HG03066 (cell line): ENCODE results near the gene PRRX2.
"Not testable (repeated sequence)": the region's sequence is repeated elsewhere in the genome, so short reads cannot be mapped to it uniquely, and the experiment has no call there.

ENCODE experiments used
- ATAC-seq: cut with Tn5 transposase; IDR thresholded peaks from one replicate; pipeline ENCODE4 v1.9.1; 2021; ENCODE audit warnings: low read depth; ENCODE audit not compliant: unreplicated experiment

Gene PRRX2

DNA sequence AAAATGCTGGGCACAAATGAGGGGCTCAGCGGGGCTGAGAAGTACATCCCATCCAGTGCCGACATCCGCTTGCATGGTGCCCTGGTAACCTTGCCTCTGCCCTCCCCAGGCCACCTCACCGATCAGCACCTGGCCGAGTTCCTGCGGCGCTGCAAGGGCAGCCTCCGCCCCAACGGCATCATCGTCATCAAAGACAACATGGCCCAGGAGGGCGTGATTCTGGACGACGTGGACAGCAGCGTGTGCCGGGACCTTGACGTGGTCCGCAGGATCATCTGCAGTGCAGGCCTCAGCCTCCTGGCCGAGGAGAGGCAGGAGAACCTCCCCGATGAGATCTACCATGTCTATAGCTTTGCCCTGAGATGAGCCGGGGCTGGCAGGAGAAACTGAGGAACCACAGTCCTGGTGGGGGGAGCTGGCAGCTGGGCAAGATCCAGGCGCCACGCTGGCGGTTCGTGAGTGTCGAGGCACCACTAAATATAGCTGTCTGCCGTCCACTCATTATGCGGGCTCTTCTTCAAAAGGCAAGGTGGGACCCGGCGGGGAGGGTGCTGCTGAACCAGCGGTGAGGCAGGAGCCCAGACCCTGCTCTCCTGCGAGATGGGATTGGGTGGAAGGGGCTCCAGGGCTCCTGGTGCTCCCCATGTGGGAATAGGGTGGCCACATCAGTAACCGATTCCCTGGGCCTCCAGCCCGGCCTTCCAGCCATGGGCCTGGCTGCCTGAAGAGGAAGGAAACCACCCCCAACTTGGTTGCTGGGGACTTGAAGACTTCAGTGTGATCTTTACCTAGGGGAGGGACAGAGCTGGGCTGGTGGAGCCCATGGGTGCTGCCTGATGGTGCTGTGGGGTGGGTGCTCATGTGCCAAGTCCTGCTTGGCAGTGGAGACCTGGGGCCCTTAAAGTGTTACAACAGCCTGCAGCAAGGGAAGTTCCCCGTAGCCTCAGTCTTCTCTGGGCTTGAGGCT lies 30.1 kb upstream of the PRRX2 start:
- ATAC-seq = no peak

DNA sequence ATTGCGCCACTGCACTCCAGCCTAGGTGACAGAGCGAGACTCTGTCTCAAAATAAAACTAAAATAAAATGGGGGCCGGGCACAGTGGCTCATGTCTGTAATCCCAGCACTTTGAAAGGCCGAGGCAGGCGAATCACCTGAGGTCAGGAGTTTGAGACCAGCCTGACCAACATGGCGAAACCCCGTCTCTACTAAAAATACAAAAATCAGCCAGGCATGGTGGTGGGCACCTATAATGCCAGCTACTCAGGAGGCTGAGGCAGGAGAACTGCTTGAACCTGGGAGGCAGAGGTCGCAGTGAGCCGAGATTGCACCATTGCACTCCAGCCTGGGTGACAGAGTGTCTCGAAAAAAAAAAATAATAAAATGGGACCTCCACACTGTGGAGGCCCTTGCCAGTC lies 29.1 kb upstream of the PRRX2 start:
- ATAC-seq = not testable (repeated sequence)

DNA sequence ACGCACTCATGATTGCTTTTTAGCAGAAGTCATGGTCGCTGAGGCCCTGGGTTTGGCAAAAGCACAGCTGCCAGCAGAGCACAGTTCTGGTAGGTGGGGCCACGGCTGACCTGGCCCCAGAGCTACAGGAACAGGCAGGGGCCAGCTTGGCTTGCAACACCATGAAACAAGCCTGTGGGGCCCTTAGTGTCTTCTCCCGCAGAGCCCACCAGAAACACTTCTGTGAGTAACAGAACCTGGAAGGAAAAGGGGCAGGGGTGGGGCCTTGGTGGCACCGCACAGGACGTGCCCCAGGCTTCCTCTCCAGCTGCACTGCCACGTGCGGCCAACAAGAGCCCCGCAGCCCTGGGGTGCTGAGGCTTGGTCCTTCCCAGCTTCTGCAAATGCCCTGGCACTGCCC lies 28.3 kb upstream of the PRRX2 start:
- ATAC-seq = no peak

DNA sequence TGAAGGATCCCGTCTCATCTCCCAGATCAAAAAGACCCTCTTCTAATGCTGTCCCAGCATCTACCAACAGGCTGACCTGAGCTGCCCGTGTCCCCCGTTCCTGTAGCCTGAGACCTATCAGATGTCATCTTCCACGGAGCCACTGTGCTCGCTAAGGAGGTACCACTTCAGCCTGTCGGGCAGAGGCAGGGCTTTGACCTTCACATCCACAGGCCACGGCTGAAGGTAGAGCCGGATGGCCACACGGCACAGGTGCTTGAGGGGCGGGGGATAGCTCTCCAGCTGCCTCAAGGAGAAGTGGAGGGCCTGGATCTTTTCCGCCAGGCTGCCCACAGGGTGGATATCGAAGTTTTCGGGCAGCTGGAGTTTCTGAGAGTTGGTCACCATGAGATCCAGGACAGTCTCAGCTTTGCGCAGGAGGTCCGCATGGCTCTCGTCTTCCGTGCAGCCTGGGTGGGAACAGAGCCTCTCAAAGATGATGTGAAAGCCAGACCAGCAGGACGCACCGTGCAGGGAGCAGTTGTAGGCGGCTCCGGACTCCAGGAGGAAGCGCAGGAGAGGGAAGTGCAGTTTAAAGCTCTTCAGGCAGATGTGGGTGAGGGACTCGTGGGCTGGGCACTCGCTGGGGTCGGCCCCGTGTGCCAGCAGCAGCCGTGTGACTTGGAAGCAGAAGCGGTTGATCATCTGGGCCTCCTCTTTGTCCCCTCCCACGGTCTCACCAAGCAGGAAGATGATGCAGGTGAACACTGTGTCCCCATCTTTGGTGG lies 27.6 kb upstream of the PRRX2 start:
- ATAC-seq = no peak

DNA sequence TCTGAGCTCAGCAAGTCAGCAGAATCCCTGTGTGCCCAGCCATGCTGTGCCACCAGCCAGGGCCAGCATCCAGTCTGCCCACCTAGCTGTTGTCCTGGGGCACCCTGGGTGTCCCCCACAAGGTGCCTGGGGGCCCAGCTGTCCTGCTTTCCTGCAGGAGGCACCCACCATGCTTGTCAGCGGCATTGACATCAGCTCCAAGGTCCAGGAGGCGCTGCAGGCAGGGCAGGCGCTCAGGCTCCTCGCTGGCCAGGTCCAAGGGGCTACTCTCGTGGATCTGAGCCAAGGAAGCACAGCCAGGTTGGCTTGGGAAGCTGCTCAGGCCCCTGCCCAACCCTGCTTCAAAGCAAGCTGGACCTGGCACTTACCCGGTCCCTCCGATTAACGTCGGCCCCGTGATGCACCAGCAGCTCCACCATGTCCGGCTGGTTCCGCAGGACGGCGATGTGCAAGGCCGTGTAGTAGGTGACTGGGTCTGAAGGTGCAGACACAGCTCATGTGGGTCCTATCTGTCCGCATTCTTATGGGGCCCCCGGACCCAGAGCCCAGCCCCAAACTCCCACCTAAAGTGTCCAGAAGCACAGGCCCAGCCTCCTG lies 26.3 kb upstream of the PRRX2 start:
- no peak for ATAC-seq

DNA sequence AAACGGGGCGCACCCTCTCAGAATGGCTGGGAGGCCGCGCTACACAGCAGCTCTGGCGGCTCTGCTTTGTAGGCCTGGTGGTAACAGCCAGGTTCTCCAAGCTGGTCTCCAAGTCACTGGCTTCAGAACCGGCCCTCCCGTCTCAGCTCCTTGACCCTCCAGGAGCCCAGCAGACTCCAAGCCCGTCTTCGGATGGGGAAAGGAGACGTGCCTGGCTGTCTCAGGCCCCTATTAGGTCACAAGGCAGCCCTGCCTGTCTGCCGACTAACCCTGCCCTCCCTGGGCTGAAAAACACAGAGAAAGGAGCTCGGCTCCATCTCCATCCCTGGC lies 25.7 kb upstream of the PRRX2 start:
- no peak for ATAC-seq

DNA sequence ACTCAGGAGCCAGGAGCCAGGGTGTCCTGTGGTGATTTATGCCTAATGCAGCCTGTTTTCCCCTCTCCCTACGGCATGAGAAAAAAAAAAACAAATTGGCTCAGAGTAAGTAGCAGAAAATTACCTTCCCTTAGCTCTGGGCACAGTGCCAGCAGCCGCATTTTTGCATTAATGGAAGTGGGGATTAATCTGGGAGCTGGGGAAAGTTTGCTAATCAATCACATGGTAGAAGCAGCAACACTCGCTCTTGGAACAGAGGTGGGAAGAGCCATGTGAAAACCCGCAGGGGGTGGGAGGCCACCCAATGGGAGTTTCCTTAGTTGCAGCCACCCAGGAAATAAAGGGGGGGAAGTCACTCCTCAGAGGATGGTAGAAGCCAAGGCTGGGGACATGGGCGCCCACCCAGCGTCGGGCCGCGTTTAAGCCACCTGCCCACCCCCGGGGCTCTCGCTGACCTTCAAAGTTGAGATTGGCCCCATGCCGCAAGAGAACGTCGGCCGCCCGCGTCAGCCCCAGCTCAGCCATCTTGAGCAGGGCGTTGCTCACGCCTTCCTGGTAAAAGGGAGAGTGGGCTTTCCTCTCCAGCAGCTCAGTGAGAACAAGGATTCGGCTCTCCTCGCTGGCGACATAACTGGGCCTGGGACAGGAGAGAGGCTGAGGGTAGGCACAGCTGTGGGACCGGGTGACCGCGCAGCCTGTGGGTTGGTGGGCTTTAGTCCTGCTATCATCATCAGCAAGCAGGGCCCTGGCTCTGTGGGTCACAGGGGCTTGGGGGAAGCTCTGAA lies 25.2 kb upstream of the PRRX2 start:
- ATAC-seq = no peak

DNA sequence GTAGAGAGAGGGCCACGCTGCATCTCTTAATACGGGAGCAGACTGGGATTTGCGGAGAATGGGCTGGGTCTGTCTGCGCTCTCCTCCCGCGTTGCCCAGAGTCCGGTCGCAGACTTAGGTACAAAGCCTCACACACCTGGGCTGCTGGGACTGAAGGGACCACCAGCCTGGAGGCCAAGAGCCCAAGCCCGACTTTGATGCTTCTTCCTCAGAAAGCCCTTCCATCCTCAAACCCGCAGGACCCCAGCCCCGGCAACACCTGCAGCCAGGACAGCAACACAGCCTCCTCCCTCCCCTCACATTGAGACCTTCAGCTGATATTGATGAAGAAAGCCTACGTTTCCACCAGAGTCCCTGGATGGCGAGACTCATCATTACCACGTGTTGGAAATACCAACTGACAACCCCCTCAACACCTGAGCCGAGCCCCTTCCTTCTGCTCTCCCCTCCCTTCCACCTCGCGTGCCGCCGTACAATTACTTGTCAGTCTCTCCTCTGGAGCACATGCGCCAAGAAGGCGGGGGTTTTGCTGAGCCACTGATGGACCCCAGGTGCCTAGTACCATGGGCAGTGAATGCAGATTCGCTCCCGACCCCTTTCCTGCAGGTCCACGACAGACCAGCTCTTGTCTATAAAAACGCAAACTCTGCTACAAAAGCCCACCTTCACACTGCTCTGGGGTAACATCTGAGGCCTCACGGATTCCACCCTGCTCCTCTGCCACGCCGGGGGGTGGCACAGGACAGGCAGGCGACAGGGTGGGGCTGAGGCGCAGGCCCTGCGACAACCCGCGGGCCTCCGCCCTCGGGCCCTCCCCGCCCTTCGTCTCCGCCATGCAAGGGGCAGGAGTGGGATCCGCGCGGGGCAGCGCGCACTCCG lies 24.3 kb upstream of the PRRX2 start:
- ATAC-seq = no peak

DNA sequence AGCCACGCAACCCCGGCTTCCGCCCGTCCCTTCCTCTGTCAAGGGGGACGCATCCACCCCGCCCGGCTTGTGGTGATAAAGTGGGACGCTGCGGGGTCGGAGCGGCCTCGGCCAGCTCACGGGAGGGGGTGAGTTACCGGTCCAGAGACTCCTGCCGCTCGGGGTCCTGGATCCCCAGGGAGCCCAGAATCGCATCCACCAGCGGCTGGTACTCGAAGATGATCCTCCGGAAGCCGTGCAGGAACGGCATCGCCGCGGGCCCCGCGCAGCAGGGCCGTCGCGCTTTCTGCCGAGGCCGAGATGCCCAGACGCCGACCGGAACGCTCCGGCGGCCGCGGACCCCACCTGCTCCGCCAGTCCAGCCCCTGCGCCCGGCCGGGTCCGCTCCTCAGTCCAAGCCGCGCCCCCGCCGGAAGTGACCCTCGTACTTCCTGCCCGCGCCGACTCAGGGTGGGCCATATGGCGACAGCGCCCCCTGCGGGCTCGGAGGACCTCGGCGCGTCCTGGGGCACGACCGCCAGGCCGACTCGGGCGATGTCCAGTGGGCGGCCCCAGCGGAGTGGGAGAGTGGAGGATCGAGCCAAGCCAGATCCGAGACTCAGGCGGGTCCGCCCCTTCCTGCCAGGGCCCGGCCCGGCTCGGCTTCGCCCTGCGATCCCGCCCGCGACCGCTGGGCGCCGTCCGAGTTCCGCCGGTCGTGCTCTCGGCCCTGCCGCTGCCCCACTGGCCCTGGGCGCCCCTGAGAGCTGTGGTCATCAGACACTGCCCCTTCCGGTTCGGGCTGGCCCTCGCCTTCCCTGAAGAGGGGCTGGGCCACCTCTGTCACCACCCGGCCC lies 23.5 kb upstream of the PRRX2 start, which contains the start of gene ASB6:
Gene ASB6, minus strand, starts transcription at position 402 of the 836 bp plus-strand sequence. Its CDS starts 152 bp downstream, at position 250.
- ATAC-seq = peak; percentile 90

DNA sequence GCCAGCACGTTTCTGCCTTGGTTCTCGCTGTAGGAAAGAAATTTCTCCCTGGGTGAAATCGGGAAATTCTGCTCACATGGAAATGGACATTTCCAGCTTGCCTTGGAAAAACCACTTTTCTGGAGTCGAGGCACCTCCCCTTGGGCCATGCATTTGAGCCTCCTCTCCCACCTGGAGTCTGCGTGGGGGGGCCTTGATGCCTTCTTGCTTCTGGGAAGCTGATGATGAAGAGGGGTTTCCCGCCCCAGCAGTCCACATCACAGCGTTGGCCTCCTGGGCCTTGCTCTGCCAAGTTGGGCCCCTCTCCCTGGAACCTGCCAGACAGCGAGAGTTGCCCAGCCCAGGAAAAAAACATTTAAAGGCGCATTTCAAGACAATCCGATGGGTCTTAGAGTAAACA lies 21.7 kb upstream of the PRRX2 start:
- ATAC-seq = no peak

DNA sequence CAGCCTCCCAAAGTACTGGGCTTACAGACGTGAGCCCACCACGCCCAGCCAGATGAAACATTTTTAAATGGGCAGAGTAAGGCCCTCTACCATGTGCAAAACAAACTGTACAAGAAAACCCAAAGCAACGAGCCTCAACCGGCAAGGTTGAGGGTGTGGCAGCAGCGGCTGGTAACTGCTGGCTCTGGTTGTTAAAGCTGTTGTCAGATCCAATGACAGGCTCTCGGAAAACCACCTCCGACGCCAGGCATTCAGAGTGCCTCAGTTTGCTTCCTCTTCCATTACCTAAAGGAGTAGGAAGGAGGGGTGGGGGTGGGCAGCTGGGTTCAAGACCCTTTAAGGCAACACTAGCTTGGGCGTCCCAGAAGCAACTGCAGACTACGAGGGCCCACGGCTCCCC lies 21.1 kb upstream of the PRRX2 start:
- ATAC-seq = no peak

DNA sequence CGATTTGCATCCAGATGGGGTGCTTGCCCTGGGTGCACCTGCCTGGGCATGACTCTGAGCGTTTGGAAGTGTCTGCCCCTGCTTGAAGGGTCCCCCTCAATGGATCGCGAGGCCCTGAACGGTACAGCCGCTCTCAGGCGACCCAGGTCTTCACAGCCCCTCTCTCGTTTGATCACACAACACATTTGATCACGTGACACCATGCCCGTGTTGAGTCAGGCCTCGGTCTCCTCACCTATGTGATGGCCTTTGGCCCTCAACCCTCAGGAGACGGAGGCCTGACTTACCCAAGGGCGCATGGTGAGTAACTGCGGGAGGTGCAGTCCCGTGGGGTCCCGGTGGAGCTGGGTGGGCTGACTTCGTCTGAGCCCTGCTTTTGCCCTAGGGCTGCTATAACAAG lies 20.5 kb upstream of the PRRX2 start:
- ATAC-seq = no peak

DNA sequence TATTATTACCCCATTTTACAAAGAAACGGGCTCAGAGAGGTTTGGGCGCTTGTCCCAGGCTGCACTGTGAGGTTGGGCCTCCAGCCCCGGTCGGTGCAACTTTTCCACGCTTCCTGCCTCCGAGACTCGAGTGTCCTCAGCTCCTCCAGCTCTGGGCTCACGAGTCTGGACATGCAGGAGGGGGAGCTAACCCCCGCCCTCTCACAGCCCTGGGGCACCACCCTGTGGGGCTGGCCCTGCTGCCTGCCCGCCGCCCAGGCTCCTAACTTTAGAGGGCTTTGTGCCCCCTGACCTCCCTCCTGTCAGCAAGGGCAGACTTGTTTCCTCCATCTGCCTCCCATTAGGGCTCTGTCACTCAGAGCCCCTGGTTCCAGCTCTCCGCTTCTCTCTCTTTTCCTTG lies 19.2 kb upstream of the PRRX2 start:
- no peak for ATAC-seq

DNA sequence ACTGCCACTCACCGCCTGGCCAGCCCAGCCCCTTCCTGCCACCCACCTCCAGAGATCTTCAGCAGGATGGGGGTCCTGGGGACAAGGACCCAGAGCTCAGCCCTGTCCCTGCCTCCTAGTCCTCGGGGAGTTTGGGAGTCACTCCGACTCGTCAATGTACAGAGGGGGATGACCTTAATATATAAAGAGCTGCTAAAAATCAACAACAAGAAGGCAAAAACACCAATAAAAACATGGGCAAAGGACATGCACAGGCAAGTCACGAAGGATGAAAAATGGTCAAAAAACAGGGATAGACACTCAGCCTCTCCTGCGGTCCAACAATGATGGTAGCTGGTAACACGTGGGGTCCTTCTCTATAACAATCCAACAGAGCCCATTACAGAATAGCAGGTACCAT lies 18.8 kb upstream of the PRRX2 start:
- no peak for ATAC-seq

DNA sequence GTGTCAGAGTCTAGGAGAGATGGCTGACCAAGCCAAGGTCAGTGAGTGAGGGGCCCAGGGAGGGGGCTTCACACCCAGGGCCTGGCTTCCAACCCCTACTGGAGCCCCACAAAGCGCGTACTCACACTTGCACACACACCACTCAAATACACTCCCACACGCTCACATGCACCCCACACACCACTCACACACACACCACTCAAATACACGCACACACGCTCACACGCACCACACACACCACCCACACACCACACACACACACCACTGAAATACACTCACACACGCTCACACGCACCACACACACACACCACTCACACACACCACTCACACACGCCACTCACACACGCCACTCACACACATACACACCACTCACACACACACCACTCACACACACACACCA lies 17.8 kb upstream of the PRRX2 start:
- ATAC-seq = no peak

DNA sequence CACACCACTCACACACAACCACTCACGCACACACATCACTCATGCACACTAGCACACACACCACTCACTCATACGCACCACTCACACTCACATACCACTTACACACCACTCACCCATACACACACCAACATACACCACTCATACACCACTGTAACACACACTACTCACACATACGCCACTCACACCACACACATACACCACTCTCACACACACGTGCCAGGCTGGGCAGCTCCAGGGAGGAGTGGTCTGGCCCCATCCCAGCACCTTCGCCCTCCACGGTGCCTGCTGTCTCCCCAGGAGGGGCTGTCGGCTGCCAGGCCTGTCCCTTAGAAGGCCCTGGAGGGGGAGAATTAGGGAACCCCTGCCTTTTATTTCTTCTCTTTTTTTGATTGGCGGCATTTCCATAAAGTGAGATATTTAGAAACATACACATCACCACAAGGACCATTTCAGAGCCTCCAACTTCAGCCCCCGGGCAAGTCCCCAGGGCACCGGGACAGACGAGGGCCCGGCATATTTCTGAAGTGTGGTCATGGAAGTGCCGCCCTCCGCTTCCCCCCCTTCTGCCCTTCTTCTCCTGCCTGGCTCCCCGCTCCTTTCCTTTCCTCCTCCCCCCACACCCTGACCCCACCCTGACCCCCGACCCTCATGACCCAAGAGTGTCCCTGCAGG lies 17.2 kb upstream of the PRRX2 start:
- ATAC-seq = no peak

DNA sequence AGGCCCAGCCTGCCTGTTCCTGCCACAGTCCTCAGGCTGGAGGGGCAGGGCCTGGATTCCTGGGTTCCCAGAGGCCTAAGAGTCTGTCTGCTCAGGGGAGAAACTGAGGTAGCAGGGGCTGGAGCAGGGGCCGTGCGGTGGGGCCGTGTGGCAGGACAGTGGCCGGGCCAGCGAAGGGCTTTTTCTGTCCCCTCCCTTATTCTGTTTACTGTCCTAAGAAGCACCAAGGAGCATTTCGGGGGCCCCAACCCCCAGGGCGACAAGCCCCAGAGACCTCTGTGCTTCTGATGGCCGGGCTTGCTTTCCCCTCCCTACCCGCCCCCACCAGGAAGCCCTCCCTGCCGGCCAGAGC lies 16.7 kb upstream of the PRRX2 start:
- no peak for ATAC-seq
